ENCODE results near the gene DBP.

Gene DBP

DNA sequence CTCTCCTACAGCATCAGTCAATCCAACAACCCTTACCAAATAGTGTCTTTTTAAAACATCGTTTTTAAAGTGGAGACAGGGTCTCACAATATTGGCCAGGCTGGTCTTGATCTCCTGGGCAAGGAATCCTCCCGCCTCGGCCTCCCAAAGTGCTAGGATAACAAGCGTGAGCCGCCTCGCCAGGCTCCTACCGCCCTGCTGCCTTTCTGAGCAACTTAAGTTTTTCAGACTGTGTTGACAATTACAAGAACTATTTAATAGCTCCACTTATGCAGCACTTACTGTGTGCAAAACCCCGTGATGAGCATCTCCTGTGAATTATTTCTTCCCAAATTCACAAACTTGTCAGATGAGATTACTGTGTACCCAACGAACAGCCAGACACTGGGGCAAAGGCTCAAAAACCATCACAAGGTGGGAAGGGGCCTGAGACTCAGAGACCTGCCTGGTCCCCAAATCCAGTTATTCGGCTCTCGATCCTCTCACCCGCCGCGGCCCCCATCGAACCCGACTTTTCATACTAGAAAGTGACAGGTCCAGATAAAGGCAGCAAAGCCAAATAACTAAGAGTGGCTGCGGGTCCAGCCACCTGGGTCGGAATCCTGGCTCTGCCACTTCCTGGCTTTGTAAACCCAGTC, 18.8 kb downstream of the DBP start:
- H3K4me3 ChIP-seq (ENCODE audit: low read depth, low read length), result peak overlapping the region; percentile 76
- peaks cover 30% of the 10 kb centered on the region for H3K4me1 ChIP-seq (ENCODE audit: control insufficient read depth, insufficient read depth, low read length)
- no peaks in the 10 kb centered on the region for H3K9me3 ChIP-seq (ENCODE audit: control insufficient read depth, insufficient read depth, low read depth, low read length)
- peak overlapping the region; percentile 100 for H3K27ac ChIP-seq (ENCODE audit: extremely low read depth, low read depth, low read length)
- H3K36me3 ChIP-seq (ENCODE audit: control insufficient read depth in 2 of 2, insufficient read depth in 1 of 2, low read length in 2 of 2), result peaks cover 14 to 43% of the 10 kb centered on the region in 2 experiments
- TF ChIP-seq ZNF558 (tag by site-specific recombination; IDR thresholded peaks at IDR 0.05), result no peak
- 0 out of 2 replicates have a peak, but pooled peaks have one; percentile 39 for TF ChIP-seq ZNF121 (tag by site-specific recombination; IDR thresholded peaks at IDR 0.05)
- TF ChIP-seq, protein P1, sequence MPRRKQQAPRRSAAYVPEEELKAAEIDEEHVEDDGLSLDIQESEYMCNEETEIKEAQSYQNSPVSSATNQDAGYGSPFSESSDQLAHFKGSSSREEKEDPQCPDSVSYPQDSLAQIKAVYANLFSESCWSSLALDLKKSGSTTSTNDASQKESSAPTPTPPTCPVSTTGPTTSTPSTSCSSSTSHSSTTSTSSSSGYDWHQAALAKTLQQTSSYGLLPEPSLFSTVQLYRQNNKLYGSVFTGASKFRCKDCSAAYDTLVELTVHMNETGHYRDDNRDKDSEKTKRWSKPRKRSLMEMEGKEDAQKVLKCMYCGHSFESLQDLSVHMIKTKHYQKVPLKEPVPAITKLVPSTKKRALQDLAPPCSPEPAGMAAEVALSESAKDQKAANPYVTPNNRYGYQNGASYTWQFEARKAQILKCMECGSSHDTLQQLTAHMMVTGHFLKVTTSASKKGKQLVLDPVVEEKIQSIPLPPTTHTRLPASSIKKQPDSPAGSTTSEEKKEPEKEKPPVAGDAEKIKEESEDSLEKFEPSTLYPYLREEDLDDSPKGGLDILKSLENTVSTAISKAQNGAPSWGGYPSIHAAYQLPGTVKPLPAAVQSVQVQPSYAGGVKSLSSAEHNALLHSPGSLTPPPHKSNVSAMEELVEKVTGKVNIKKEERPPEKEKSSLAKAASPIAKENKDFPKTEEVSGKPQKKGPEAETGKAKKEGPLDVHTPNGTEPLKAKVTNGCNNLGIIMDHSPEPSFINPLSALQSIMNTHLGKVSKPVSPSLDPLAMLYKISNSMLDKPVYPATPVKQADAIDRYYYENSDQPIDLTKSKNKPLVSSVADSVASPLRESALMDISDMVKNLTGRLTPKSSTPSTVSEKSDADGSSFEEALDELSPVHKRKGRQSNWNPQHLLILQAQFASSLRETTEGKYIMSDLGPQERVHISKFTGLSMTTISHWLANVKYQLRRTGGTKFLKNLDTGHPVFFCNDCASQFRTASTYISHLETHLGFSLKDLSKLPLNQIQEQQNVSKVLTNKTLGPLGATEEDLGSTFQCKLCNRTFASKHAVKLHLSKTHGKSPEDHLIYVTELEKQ (tag by site-specific recombination; IDR thresholded peaks at IDR 0.05; ENCODE audit: borderline replicate concordance), result no peak
- TF ChIP-seq ZNF274 (IDR thresholded peaks at IDR 0.05; ENCODE audit: low read length), result no peak
- no peak for TF ChIP-seq ZNF274 (tag by site-specific recombination; IDR thresholded peaks at IDR 0.05; ENCODE audit: borderline replicate concordance)
- TF ChIP-seq ZNF311 (tag by site-specific recombination; IDR thresholded peaks at IDR 0.05; ENCODE audit: borderline replicate concordance), result no peak
- CTCF ChIA-PET, result interaction anchor here (0.5 to 1.8 kb wide), 6 partner anchors 9 to 352 kb away, joined by 3 to 13 read pairs (median 4); no protein-coding TSS in a partner anchor
- POLR2A ChIA-PET, result interaction anchor here (0.6 to 2.0 kb wide), 38 partner anchors 9 to 449 kb away, joined by 3 to 97 read pairs (median 6); partner anchors contain the start of genes CA11, DBP, IZUMO1 and LIG1

DNA sequence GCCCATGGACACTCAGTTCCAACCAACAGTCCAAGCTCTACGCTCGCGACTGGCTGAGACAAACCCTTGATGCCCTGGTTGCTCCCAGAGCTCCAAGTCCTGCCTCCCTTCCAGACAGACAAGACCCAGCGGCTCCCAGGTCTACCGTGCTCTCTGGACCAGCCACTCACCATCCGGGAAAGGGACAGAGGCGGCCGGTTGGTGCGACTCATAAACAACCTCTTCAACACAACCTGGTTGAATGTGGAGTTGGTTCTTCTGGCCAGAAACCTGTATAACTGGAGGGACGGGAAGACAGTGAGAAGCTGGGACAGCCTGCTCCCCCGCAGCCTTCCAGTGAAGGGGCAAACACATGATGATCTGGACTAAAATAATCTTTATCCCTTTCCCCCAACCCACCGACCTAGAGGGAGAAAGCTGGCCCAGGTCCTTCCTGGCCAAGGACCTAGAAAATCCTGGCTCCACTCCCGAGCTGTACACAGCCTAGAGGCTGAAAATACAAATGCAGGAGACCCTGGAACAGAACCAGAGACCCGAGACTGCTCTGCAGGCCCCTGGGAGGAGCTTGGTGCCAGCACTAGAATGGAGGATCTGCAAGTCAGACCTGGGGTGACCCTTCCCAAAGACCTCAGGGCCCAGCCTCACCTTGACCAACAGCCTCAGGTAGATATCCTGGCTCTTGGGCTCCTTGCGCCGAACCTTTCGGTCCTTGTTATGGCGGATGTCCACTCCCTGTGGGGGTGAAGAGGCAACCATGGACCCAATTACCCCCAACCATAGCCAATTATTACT, 19.8 kb downstream of the DBP start:
- ChIA-PET CTCF (interaction anchor here (0.5 to 1.8 kb wide), 9 partner anchors 9 to 611 kb away, joined by 3 to 13 read pairs (median 3); no protein-coding TSS in a partner anchor), POLR2A (interaction anchor here (0.6 to 3.8 kb wide), 8 partner anchors 8 to 97 kb away, joined by 3 to 25 read pairs (median 4); partner anchors contain the start of gene CA11)
- H3K27ac ChIP-seq (ENCODE audit: extremely low read depth, low read depth, low read length), result peak overlapping the region; percentile 100
- peaks cover 27% of the 10 kb centered on the region for H3K4me1 ChIP-seq (ENCODE audit: control insufficient read depth, insufficient read depth, low read length)
- peak overlapping the region; percentile 76 for H3K4me3 ChIP-seq (ENCODE audit: low read depth, low read length)
- H3K9me3 ChIP-seq (ENCODE audit: control insufficient read depth, insufficient read depth, low read depth, low read length), result no peaks in the 10 kb centered on the region
- peaks cover 14 to 41% of the 10 kb centered on the region in 2 experiments for H3K36me3 ChIP-seq (ENCODE audit: control insufficient read depth in 2 of 2, insufficient read depth in 1 of 2, low read length in 2 of 2)
- no peak for TF ChIP-seq OVOL3 (tag by site-specific recombination; IDR thresholded peaks at IDR 0.05)
- no peak for TF ChIP-seq ZNF76 (tag by site-specific recombination; IDR thresholded peaks at IDR 0.05; ENCODE audit: borderline replicate concordance, low read depth)
- TF ChIP-seq, protein P2, sequence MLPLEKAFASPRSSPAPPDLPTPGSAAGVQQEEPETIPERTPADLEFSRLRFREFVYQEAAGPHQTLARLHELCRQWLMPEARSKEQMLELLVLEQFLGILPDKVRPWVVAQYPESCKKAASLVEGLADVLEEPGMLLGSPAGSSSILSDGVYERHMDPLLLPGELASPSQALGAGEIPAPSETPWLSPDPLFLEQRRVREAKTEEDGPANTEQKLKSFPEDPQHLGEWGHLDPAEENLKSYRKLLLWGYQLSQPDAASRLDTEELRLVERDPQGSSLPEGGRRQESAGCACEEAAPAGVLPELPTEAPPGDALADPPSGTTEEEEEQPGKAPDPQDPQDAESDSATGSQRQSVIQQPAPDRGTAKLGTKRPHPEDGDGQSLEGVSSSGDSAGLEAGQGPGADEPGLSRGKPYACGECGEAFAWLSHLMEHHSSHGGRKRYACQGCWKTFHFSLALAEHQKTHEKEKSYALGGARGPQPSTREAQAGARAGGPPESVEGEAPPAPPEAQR (tag by site-specific recombination; IDR thresholded peaks at IDR 0.05), result no peak
- no peak for TF ChIP-seq ZNF16 (tag by site-specific recombination; IDR thresholded peaks at IDR 0.05; ENCODE audit: low read depth)
- TF ChIP-seq, protein P3, sequence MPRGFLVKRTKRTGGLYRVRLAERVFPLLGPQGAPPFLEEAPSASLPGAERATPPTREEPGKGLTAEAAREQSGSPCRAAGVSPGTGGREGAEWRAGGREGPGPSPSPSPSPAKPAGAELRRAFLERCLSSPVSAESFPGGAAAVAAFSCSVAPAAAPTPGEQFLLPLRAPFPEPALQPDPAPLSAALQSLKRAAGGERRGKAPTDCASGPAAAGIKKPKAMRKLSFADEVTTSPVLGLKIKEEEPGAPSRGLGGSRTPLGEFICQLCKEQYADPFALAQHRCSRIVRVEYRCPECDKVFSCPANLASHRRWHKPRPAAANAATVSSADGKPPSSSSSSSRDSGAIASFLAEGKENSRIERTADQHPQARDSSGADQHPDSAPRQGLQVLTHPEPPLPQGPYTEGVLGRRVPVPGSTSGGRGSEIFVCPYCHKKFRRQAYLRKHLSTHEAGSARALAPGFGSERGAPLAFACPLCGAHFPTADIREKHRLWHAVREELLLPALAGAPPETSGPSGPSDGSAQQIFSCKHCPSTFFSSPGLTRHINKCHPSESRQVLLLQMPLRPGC (tag by site-specific recombination; IDR thresholded peaks at IDR 0.05), result no peak
- no peak for TF ChIP-seq ZNF561 (tag by site-specific recombination; IDR thresholded peaks at IDR 0.05; ENCODE audit: borderline replicate concordance)
- TF ChIP-seq, protein P4, sequence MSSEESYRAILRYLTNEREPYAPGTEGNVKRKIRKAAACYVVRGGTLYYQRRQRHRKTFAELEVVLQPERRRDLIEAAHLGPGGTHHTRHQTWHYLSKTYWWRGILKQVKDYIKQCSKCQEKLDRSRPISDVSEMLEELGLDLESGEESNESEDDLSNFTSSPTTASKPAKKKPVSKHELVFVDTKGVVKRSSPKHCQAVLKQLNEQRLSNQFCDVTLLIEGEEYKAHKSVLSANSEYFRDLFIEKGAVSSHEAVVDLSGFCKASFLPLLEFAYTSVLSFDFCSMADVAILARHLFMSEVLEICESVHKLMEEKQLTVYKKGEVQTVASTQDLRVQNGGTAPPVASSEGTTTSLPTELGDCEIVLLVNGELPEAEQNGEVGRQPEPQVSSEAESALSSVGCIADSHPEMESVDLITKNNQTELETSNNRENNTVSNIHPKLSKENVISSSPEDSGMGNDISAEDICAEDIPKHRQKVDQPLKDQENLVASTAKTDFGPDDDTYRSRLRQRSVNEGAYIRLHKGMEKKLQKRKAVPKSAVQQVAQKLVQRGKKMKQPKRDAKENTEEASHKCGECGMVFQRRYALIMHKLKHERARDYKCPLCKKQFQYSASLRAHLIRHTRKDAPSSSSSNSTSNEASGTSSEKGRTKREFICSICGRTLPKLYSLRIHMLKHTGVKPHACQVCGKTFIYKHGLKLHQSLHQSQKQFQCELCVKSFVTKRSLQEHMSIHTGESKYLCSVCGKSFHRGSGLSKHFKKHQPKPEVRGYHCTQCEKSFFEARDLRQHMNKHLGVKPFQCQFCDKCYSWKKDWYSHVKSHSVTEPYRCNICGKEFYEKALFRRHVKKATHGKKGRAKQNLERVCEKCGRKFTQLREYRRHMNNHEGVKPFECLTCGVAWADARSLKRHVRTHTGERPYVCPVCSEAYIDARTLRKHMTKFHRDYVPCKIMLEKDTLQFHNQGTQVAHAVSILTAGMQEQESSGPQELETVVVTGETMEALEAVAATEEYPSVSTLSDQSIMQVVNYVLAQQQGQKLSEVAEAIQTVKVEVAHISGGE (tag by site-specific recombination; conservative IDR thresholded peaks at IDR 0.05; ENCODE audit: low read depth), result no peak
